H1 (cell line): ENCODE data around the gene SLC16A5. TPM values are rescaled to one million over a fixed set of nuclear protein-coding genes. Genes with fewer than 3 reads are reported as not detected.
A peak's percentile ranks its signal among the peaks of the same experiment; 100 is the strongest.

ENCODE experiments used
- CTCF ChIA-PET: fragments of 300-600 bp; sonication (Branson Sonifier 250); formaldehyde crosslinking; loops from one replicate; lab custom pipeline; 2021; ENCODE audit not compliant: partially characterized antibody; lab: Charles Lee
- POLR2A ChIA-PET: fragments of 300-600 bp; sonication (Branson Sonifier 250); formaldehyde crosslinking; loops from one replicate; lab custom pipeline; 2021; ENCODE audit warnings: inconsistent platforms; ENCODE audit not compliant: partially characterized antibody; lab: Charles Lee
- DNase-seq, 2 experiments: peaks; one replicate each; pipeline versions ENCODE4 v3.0.0 to v3.0.0-alpha.2; 2010 to 2022; ENCODE audit warnings: low spot score in 2 of 2, low read depth in 1 of 2, mixed read lengths in 1 of 2
- FAIRE-seq: peaks from 2 replicates; lab custom pipeline; 2011; peaks lifted over from hg19 to GRCh38; lab: Jason Lieb, UNC
- H2AFZ ChIP-seq: 2 replicates; pipeline ENCODE4 v1.8.1; 2012; ENCODE audit warnings: low read length, inconsistent platforms
- H2AK5ac ChIP-seq: 2 replicates; pipeline ENCODE4 v1.6.1; 2013; ENCODE audit warnings: low read depth, low read length
- H2BK120ac ChIP-seq: replicated peaks from 2 replicates; pipeline ENCODE3; 2013; ENCODE audit warnings: low read depth, low read length, inconsistent platforms
- H2BK12ac ChIP-seq: 2 replicates; pipeline ENCODE4 v1.6.1; 2013; ENCODE audit warnings: low read depth, low read length
- H2BK15ac ChIP-seq: 2 replicates; pipeline ENCODE4 v1.6.1; 2013; ENCODE audit warnings: low read length
- H2BK20ac ChIP-seq: 2 replicates; pipeline ENCODE4 v1.6.1; 2013; ENCODE audit warnings: low read length
- H2BK5ac ChIP-seq: 2 replicates; pipeline ENCODE4 v1.6.1; 2013; ENCODE audit warnings: low read depth, low read length
- H3K14ac ChIP-seq: 2 replicates; pipeline ENCODE4 v1.6.1; 2013; ENCODE audit warnings: inconsistent platforms; ENCODE audit not compliant: insufficient read length
- H3K18ac ChIP-seq: 2 replicates; pipeline ENCODE4 v1.6.1; 2013; ENCODE audit warnings: low read length; ENCODE audit errors: extremely low read depth
- H3K23ac ChIP-seq: 2 replicates; pipeline ENCODE4 v1.6.1; 2013; ENCODE audit warnings: inconsistent platforms; ENCODE audit not compliant: insufficient read length
- H3K23me2 ChIP-seq: 2 replicates; pipeline ENCODE4 v1.6.1; 2013; ENCODE audit warnings: low read depth, low read length
- H3K27ac ChIP-seq: 2 replicates; pipeline ENCODE4 v1.6.1; 2011; ENCODE audit warnings: low read depth, low read length, inconsistent platforms
- H3K27me3 ChIP-seq, 4 experiments: replicated peaks in 1 of 4; 1 replicate in 1 of 4; 2 replicates in 3 of 4; pipeline versions ENCODE4 v1.6.1 to v1.8.1; 2011 to 2013; ENCODE audit warnings: low read length in 3 of 4, mild to moderate bottlenecking in 3 of 4, inconsistent platforms in 2 of 4, mixed read lengths in 2 of 4, moderate library complexity in 1 of 4; ENCODE audit not compliant: control insufficient read depth in 3 of 4, insufficient read depth in 3 of 4; ENCODE audit errors: extremely low read depth in 1 of 4
- H3K36me3 ChIP-seq, 4 experiments: 2 replicates each; pipeline versions ENCODE4 v1.6.1 to v1.8.1; 2011 to 2013; ENCODE audit warnings: mild to moderate bottlenecking in 4 of 4, low read length in 3 of 4, moderate library complexity in 2 of 4, control low read depth in 1 of 4, inconsistent platforms in 1 of 4; ENCODE audit not compliant: insufficient read depth in 4 of 4, control insufficient read depth in 2 of 4
- H3K4ac ChIP-seq: replicated peaks from 2 replicates; pipeline ENCODE3; 2013; ENCODE audit warnings: low read length, low read depth, mixed read lengths, inconsistent platforms; ENCODE audit not compliant: insufficient read length
- H3K4me1 ChIP-seq, 4 experiments: replicated peaks in 1 of 4; 1 replicate in 1 of 4; 2 replicates in 3 of 4; pipeline versions ENCODE4 v1.6.1 to v1.8.1; 2011 to 2013; ENCODE audit warnings: low read length in 3 of 4, inconsistent platforms in 2 of 4, mixed read lengths in 1 of 4; ENCODE audit not compliant: insufficient read depth in 4 of 4, control insufficient read depth in 3 of 4
- H3K4me2 ChIP-seq, 2 experiments: 2 replicates each; pipeline versions ENCODE4 v1.6.1 to v1.8.1; 2011 to 2013; ENCODE audit warnings: low read depth in 2 of 2, low read length in 2 of 2, control low read depth in 1 of 2, inconsistent platforms in 1 of 2, mild to moderate bottlenecking in 1 of 2; ENCODE audit not compliant: insufficient read depth in 1 of 2
- H3K4me3 ChIP-seq, 4 experiments: fragments of 200-600, 300-600 bp in 1 of 4; sonication (generic), shearing (Covaris generic), sonication (Bioruptor Twin) in 1 of 4; 2 replicates each; pipeline versions ENCODE4 v1.5.1 to v1.8.1; 2011 to 2016; ENCODE audit warnings: low read length in 4 of 4, low read depth in 3 of 4, control low read depth in 2 of 4, inconsistent platforms in 2 of 4, mild to moderate bottlenecking in 2 of 4, mixed read lengths in 1 of 4, moderate library complexity in 1 of 4; ENCODE audit not compliant: insufficient read depth in 2 of 4; ENCODE audit errors: extremely low read depth in 1 of 4
- H3K56ac ChIP-seq: replicated peaks from 2 replicates; pipeline ENCODE3; 2013; ENCODE audit warnings: low read depth, mild to moderate bottlenecking, mixed read lengths, low read length, inconsistent platforms; ENCODE audit not compliant: insufficient read length
- H3K79me1 ChIP-seq: 2 replicates; pipeline ENCODE4 v1.6.1; 2013; ENCODE audit warnings: low read depth, low read length, control low read depth
- H3K79me2 ChIP-seq, 2 experiments: 2 replicates each; pipeline versions ENCODE4 v1.6.1 to v1.8.1; 2012 to 2013; ENCODE audit warnings: low read length in 2 of 2, mild to moderate bottlenecking in 2 of 2, inconsistent platforms in 1 of 2; ENCODE audit not compliant: insufficient read depth in 2 of 2, control insufficient read depth in 1 of 2
- H3K9ac ChIP-seq, 4 experiments: replicated peaks in 1 of 4; 1 replicate in 1 of 4; 2 replicates in 3 of 4; pipeline versions ENCODE4 v1.6.1 to v1.8.1; 2011 to 2013; ENCODE audit warnings: low read depth in 3 of 4, low read length in 3 of 4, control low read depth in 2 of 4, mild to moderate bottlenecking in 2 of 4, moderate library complexity in 2 of 4, inconsistent platforms in 1 of 4; ENCODE audit errors: extremely low read depth in 1 of 4
- H3K9me3 ChIP-seq, 2 experiments: 2 replicates each; pipeline versions ENCODE4 v1.6.1 to v1.8.1; 2012 to 2013; ENCODE audit warnings: mild to moderate bottlenecking in 2 of 2, moderate library complexity in 2 of 2, control low read depth in 1 of 2, inconsistent platforms in 1 of 2, low read depth in 1 of 2, low read length in 1 of 2, mixed read lengths in 1 of 2; ENCODE audit not compliant: insufficient read depth in 2 of 2
- H4K20me1 ChIP-seq, 2 experiments: replicated peaks in 1 of 2; 2 replicates each; pipeline versions ENCODE3 to v1.8.1; 2011 to 2013; ENCODE audit warnings: inconsistent platforms in 2 of 2, low read length in 2 of 2, mild to moderate bottlenecking in 1 of 2; ENCODE audit not compliant: insufficient read depth in 2 of 2, control insufficient read depth in 1 of 2
- H4K5ac ChIP-seq: 2 replicates; pipeline ENCODE4 v1.6.1; 2013; ENCODE audit warnings: low read length, low read depth, mixed read lengths, inconsistent platforms; ENCODE audit not compliant: insufficient read length
- H4K8ac ChIP-seq: 2 replicates; pipeline ENCODE4 v1.8.0; 2013; ENCODE audit warnings: mild to moderate bottlenecking, moderate library complexity, low read length, inconsistent platforms; ENCODE audit not compliant: insufficient read depth; ENCODE audit errors: extremely low read depth
- H4K91ac ChIP-seq: replicated peaks from 2 replicates; pipeline ENCODE3; 2013; ENCODE audit warnings: low read length, mixed read lengths, inconsistent platforms; ENCODE audit not compliant: insufficient read length
- CTCF ChIP-seq, 3 experiments: IDR thresholded peaks; 1 replicate in 2 of 3; 2 replicates in 1 of 3; pipeline versions ENCODE4 v1.5.1 to v1.6.1; 2011; ENCODE audit warnings: low read length in 3 of 3, mild to moderate bottlenecking in 3 of 3, inconsistent platforms in 2 of 3, low read depth in 1 of 3, moderate library complexity in 1 of 3; ENCODE audit not compliant: insufficient read depth in 1 of 3; ENCODE audit errors: control extremely low read depth in 1 of 3
- TCF12 ChIP-seq: IDR thresholded peaks from 2 replicates; pipeline ENCODE4 v1.6.1; 2011; ENCODE audit warnings: low read depth, mild to moderate bottlenecking, low read length
- WGBS, 2 experiments: shearing (Covaris generic) in 1 of 2; methylation state at CpG; one replicate each; pipeline versions ENCODE4 v1.1.6 to v1.1.7; 2013 to 2015; ENCODE audit warnings: low lambda C conversion rate in 2 of 2, mixed read lengths in 2 of 2, inconsistent platforms in 1 of 2, low coverage in 1 of 2, missing lambda C conversion rate in 1 of 2; ENCODE audit not compliant: insufficient replicate concordance in 2 of 2, insufficient coverage in 1 of 2, insufficient read length in 1 of 2; ENCODE audit errors: extremely low coverage in 1 of 2, missing lambda C conversion rate in 1 of 2; 5-methylcytosine and 5-hydroxymethylcytosine counted together
- polyA plus RNA-seq, 7 experiments: library from polyadenylated mRNA; depleted of rRNA in 3 of 7; stranded (reverse) in 5 of 7; unstranded in 2 of 7; fragments of >200 nt in 5 of 7; fragments of 200-250 nt in 2 of 7; gene quantifications; 1 replicate in 5 of 7; 2 replicates in 1 of 7; 4 replicates in 1 of 7; pipeline versions ENCODE4 v1.2.1 to v1.2.3, GENCODE V29; 2011 to 2013; ENCODE audit warnings: missing spikeins in 2 of 7, mixed read lengths in 2 of 7
- total RNA-seq: library from RNA; stranded (reverse); fragmentation: NEBNext Ultra II Directional; extraction: Animal tissue kit (Norgen Biotek cat#: 25700); gene quantifications from 2 replicates; pipeline ENCODE4 v1.2.1, GENCODE V29; 2021

Gene SLC16A5
- total and polyA plus RNA-seq, 2 of the 8 experiments (the other 6 are each of a cell fraction or from before 2014, with no cell fraction given): 17.1 to 34.7 TPM

DNA sequence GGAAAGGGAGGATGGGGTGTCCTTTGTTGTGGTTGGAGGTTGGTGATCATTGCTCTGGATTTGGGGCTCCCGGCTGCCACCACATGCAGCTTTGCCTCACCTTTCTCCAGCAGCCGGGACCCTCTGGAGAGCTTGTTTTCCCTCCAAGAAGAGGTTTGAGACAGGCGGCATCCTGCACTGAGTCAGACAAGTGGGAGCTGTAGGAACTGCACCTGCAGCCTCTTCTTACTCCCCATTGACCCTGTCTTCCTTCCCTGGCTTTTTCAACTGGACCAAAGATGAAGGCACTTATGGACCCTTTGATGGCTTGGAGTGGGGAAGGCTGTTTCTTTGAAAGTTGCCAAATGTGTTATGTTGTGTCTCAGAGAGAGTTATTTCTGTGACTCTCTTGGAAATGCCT, 24.1 kb upstream of the SLC16A5 start:
- TF ChIP-seq TCF12 (no peak), CTCF (IDR thresholded peaks at IDR 0.05; ENCODE audit: control extremely low read depth in 1 of 3, insufficient read depth in 1 of 3, low read depth in 1 of 3, low read length in 3 of 3) (peak in 1 of 3 experiments; percentile 7; a peak in 1 of 4 replicates)
- H3K4me2 ChIP-seq: no peak overlapping the region
- ChIA-PET POLR2A (interaction anchor here (0.8 to 1.5 kb wide), 4 partner anchors 9 to 91 kb away, joined by 3 to 4 read pairs (median 3); partner anchors contain the start of gene JPT1), CTCF (interaction anchor here (0.8 to 8.1 kb wide), 15 partner anchors 9 to 102 kb away, joined by 3 to 81 read pairs (median 13); partner anchors contain the start of gene SLC16A5)
- H2AFZ ChIP-seq: no peak overlapping the region
- no peak overlapping the region for H3K14ac ChIP-seq
- H4K20me1 ChIP-seq: peaks cover 3 to 12% of the 10 kb centered on the region in 2 experiments
- no peak overlapping the region for H2AK5ac ChIP-seq
- no peak overlapping the region for H3K4ac ChIP-seq
- H3K27ac ChIP-seq: no peak overlapping the region
- no peak overlapping the region for H3K56ac ChIP-seq
- WGBS, 2 experiments: 85% methylated on average over 3 of the region's 3 CpGs; no CpG with 5 or more reads in 1 of the 2 experiments
- no peaks in the 10 kb centered on the region for H3K9me3 ChIP-seq
- no peak overlapping the region for H4K8ac ChIP-seq
- no peak overlapping the region for H4K5ac ChIP-seq
- peaks cover 2% of the 10 kb centered on the region; the same call in 1 of the 2 replicates for H3K79me1 ChIP-seq
- no peaks in the 10 kb centered on the region for H3K27me3 ChIP-seq
- H3K23me2 ChIP-seq: no peaks in the 10 kb centered on the region
- H2BK120ac ChIP-seq: no peak overlapping the region
- no peak overlapping the region for H3K23ac ChIP-seq
- no peak overlapping the region for H3K18ac ChIP-seq
- no peak overlapping the region for H2BK12ac ChIP-seq
- FAIRE-seq (no peak), DNase-seq (no peak)
- H3K79me2 ChIP-seq: no peaks in the 10 kb centered on the region
- peaks cover 20 to 55% (median 45%) of the 10 kb centered on the region in 4 experiments for H3K36me3 ChIP-seq
- H4K91ac ChIP-seq: no peak overlapping the region
- no peak overlapping the region for H2BK20ac ChIP-seq
- no peak overlapping the region for H3K4me3 ChIP-seq
- no peak overlapping the region for H2BK5ac ChIP-seq
- no peaks in the 10 kb centered on the region; a peak in 1 of 7 replicates for H3K4me1 ChIP-seq
- no peak overlapping the region for H2BK15ac ChIP-seq
- no peak overlapping the region for H3K9ac ChIP-seq
